ENCODE results near the gene PAQR7.
"Not testable (repeated sequence)": the region's sequence is repeated elsewhere in the genome, so short reads cannot be mapped to it uniquely, and the experiment has no call there.

The PAQR7 gene

DNA sequence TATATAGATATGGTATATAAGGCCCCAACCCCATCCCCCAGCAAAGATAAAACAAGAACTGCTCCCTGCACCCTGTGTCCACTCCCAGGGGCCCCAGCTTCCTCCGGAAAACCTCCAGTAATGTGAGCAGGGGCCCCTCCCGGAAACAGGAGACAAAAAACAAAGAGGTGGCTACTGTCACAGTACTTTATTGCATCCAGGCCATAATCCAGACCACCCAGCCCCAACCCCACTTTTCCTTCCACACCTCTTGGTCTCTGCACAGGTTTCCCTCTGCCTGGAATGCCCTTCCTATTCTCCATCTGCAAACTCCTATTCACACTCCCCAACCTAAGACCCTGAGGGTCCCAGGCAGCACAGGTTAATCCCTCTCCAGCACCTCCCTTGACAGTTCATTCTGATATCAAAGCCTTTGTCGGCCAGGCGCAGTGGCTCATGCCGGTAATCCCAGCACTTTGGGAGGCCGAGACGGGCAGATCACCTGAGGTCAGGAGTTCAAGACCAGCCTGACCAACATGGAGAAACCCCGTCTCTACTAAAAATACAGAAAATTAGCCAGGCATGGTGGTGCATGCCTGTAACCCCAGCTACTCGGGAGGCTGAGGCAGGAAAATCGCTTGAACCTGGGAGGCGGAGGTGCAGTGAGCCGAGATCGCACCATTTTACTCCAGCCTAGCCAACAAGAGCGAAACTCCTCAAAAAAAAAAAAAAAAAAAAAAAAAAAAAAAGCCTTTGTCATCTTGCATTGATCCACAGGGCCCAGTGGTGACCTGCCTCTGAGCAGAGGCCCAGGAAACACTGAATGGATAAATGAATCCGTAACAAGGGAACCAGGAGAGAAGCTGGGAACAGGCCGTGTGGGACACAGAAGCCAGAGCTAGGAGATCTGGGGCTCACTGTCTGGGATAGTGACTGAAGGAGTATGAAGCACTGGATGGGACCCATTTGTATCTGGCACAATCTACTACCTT is 13.9 kb downstream of the PAQR7 start:
- no peak for DNase-seq (ENCODE audit: low spot score in 2 of 2)
- Histone ChIP-seq H3K27me3 (ENCODE audit: low read depth) (no peaks in the 10 kb centered on the region), H3K36me3 (replicated peaks) (no peaks in the 10 kb centered on the region), H3K4me3 (no peak overlapping the region), H3K4me1 (peaks cover 22% of the 10 kb centered on the region), H3K9me3 (no peaks in the 10 kb centered on the region)
- in situ Hi-C loops (cut with MboI; ENCODE audit: low sequenced_read_pairs), result no loop called here

GRCh38 chr1:25858906-25859789 is 16.4 kb downstream of the PAQR7 start, which contains the start of gene AUNIP:
TSS of gene AUNIP (minus strand) at chr1:25859457. CDS start at chr1:25859357, 100 bp downstream.
- no peaks in the 10 kb centered on the region for H3K9me3 ChIP-seq
- peak; percentile 76 to 92 for DNase-seq (ENCODE audit: low spot score in 2 of 2)
- peak within 1 kb of the TSS; percentile 91 for H3K4me3 ChIP-seq

DNA sequence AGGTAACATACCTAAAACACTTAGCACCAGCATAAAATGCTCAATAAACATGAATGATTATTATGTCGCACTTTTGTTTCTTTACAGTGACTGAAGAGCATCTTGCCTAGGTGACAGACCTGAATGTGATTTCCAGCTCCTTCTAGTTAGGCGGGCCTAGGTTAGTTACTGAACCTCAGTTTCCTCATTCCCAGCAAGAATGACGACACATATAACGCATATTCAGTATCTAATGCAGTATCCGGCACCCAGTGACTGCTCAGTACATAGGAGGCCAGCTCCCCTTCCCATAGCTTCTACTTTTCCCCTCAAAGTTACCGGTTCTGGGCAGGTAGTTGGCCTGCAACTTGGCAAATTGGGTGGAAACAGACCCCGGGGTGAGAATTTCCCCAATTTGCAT is 17.0 kb downstream of the PAQR7 start:
- Histone ChIP-seq H3K9me3 (no peaks in the 10 kb centered on the region), H3K27me3 (ENCODE audit: low read depth) (no peaks in the 10 kb centered on the region), H3K36me3 (replicated peaks) (no peaks in the 10 kb centered on the region), H3K4me3 (peak overlapping the region; percentile 91), H3K4me1 (peaks cover 22% of the 10 kb centered on the region)
- no peak for DNase-seq (ENCODE audit: low spot score in 2 of 2)
- in situ Hi-C loops (cut with MboI; ENCODE audit: low sequenced_read_pairs), result no loop called here

More at GRCh38 chr1:25858906-25859789, 16.4 kb downstream of the PAQR7 start, which contains the start of gene AUNIP:
- in situ Hi-C loops (cut with MboI; ENCODE audit: low sequenced_read_pairs), result no loop called here
- Histone ChIP-seq H3K27me3 (ENCODE audit: low read depth) (no peaks in the 10 kb centered on the region), H3K36me3 (replicated peaks) (no peaks in the 10 kb centered on the region), H3K4me1 (peaks cover 22% of the 10 kb centered on the region)

DNA sequence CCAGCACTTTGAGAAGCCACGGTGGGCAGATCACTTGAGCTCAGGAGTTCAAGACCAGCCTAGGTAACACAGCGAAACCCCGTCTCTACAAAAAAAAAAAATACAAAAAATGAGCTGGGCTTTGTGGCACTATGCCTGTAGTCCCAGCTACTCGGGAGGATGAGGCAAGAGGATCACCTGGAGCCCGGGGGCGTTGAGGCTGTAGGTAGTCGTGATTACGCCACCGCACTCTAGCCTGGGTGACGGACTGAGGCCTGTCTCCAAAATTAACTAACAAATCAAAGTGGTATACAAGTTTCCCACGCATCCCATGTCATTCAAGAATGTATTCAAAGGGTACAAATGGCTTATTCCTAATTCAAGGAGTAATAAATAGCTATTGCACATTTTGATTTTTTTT is 18.7 kb downstream of the PAQR7 start:
- Histone ChIP-seq H3K9me3 (no peaks in the 10 kb centered on the region), H3K27me3 (ENCODE audit: low read depth) (no peaks in the 10 kb centered on the region), H3K4me3 (no peak overlapping the region), H3K4me1 (peaks cover 22% of the 10 kb centered on the region), H3K36me3 (replicated peaks) (no peaks in the 10 kb centered on the region)
- in situ Hi-C loops (cut with MboI; ENCODE audit: low sequenced_read_pairs), result no loop called here
- no peak for DNase-seq (ENCODE audit: low spot score in 2 of 2)

- Histone ChIP-seq H3K36me3 (replicated peaks) (0 out of 2 replicates have a peak, but pooled peaks cover 5% of the 10 kb centered on the region), H3K27me3 (ENCODE audit: low read depth) (no peaks in the 10 kb centered on the region), H3K9me3 (no peaks in the 10 kb centered on the region), H3K4me1 (peaks cover 7% of the 10 kb centered on the region), H3K4me3 (no peak overlapping the region)
- in situ Hi-C loops (cut with MboI; ENCODE audit: low sequenced_read_pairs), result no loop called here
- DNase-seq (ENCODE audit: low spot score in 2 of 2), result no peak
Observed at GRCh38 chr1:25854554-25854953, 21.0 kb downstream of the PAQR7 start.

GRCh38 chr1:25848531-25848930 is 27.0 kb downstream of the PAQR7 start:
- DNase-seq (ENCODE audit: low spot score in 2 of 2), result no peak
- Histone ChIP-seq H3K4me1 (peaks cover 6% of the 10 kb centered on the region), H3K27me3 (ENCODE audit: low read depth) (no peaks in the 10 kb centered on the region), H3K36me3 (replicated peaks) (0 out of 2 replicates have a peak, but pooled peaks cover 5% of the 10 kb centered on the region), H3K9me3 (no peaks in the 10 kb centered on the region), H3K4me3 (no peak overlapping the region)
- in situ Hi-C loops (cut with MboI; ENCODE audit: low sequenced_read_pairs), result no loop called here

GRCh38 chr1:25847929-25848328 is 27.6 kb downstream of the PAQR7 start:
- Histone ChIP-seq H3K9me3 (no peaks in the 10 kb centered on the region), H3K36me3 (replicated peaks) (0 out of 2 replicates have a peak, but pooled peaks cover 5% of the 10 kb centered on the region), H3K4me3 (no peak overlapping the region), H3K27me3 (ENCODE audit: low read depth) (no peaks in the 10 kb centered on the region), H3K4me1 (peaks cover 6% of the 10 kb centered on the region)
- in situ Hi-C loops (cut with MboI; ENCODE audit: low sequenced_read_pairs), result no loop called here
- no peak for DNase-seq (ENCODE audit: low spot score in 2 of 2)

GRCh38 chr1:25845664-25846063 is 29.8 kb downstream of the PAQR7 start:
- peaks cover 6% of the 10 kb centered on the region for H3K4me1 ChIP-seq
- no peaks in the 10 kb centered on the region for H3K9me3 ChIP-seq
- 0 out of 2 replicates have a peak, but pooled peaks cover 5% of the 10 kb centered on the region for H3K36me3 ChIP-seq (replicated peaks)
- no peak for DNase-seq (ENCODE audit: low spot score in 2 of 2)
- H3K27me3 ChIP-seq (ENCODE audit: low read depth), result no peaks in the 10 kb centered on the region
- no peak overlapping the region for H3K4me3 ChIP-seq
- in situ Hi-C loops (cut with MboI; ENCODE audit: low sequenced_read_pairs), result no loop called here

DNA sequence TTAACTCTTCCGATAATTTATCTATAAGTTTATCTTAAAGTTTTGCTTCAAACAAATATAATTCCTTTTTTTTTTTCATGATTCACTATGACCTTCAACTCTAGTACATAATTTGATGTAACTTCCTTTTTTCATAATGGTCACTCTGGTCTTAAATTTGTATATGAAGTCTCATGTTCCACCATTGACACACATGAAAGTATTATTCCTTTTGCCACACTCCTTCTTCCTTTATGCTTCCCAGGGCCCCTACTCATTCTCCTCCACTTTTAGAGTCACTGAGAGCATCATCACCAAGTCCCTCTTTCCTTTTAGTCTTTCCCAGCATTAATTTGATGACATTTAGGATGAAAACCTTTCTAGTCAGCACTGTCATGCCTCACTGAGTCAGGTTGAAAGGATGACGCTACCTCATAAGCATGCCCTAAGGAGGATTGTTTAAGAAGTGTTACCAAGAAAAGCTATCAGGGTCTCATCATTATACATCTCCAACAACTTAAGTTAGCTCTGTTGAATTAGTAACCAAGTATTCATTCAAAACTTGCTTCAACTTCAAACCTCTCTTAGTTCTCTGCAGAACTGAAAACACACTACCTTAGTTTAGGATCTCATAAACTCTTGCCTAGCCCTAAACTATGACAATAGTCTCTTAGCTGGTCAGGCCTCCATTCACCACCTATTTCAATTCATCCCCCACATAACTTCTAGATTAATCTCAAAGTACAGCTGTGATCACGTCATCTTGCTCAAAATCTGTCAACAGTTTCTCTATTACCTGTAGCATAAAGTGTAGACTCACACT is 30.8 kb downstream of the PAQR7 start:
- peaks cover 6% of the 10 kb centered on the region for H3K4me1 ChIP-seq
- in situ Hi-C loops (cut with MboI; ENCODE audit: low sequenced_read_pairs), result no loop called here
- no peaks in the 10 kb centered on the region for H3K27me3 ChIP-seq (ENCODE audit: low read depth)
- no peak for DNase-seq (ENCODE audit: low spot score in 2 of 2)
- no peaks in the 10 kb centered on the region for H3K36me3 ChIP-seq (replicated peaks)
- H3K4me3 ChIP-seq, result no peak overlapping the region
- no peaks in the 10 kb centered on the region for H3K9me3 ChIP-seq

DNA sequence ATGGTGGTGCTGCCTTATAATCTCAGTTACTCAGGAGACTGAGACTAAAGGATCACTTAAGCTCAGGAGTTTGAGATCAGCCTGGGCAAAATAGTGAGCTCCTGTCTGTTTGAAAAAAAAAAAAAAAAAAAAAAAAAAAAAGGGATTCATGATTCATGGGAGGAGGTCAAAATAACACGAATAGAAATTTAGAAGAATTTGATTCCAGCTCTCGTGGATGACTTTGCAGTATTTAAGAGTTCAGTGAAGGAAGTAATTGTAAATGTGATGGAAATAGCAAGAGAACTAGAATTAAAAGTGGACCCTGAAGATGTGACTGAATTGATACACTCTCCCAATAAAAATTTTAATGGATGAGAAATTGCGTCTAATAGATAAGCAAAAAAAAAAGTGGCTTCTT is 32.0 kb downstream of the PAQR7 start:
- Histone ChIP-seq H3K4me1 (peaks cover under 1% of the 10 kb centered on the region), H3K4me3 (no peak overlapping the region), H3K27me3 (ENCODE audit: low read depth) (no peaks in the 10 kb centered on the region), H3K36me3 (replicated peaks) (no peaks in the 10 kb centered on the region), H3K9me3 (no peaks in the 10 kb centered on the region)
- in situ Hi-C loops (cut with MboI; ENCODE audit: low sequenced_read_pairs), result no loop called here
- DNase-seq (ENCODE audit: low spot score in 2 of 2), result no peak

DNA sequence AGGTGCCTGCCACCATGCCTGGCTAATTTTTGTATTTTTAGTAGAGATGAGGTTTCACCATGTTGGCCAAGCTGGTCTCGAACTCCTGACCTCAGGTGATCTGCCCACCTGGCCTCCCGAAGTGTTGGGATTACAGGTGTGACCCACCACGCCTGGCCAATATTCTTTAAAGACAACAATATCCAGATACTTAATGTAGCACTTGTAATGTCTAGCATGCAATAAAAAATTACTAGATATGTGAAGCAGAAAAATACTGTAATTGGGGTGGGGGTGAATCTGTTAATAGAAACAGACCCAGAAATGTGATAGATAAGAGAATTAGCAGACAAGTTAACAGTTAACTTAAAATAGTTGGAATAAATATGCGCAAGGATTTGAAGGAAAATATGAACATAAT is 35.7 kb downstream of the PAQR7 start:
- H3K9me3 ChIP-seq; H3K4me3 ChIP-seq; H3K27me3 ChIP-seq (ENCODE audit: low read depth); H3K4me1 ChIP-seq; DNase-seq (ENCODE audit: low spot score in 2 of 2); in situ Hi-C loops (cut with MboI; ENCODE audit: low sequenced_read_pairs): not testable (repeated sequence)
- peaks cover 25% of the 10 kb centered on the region for H3K36me3 ChIP-seq (replicated peaks)

- in situ Hi-C loops (cut with MboI; ENCODE audit: low sequenced_read_pairs), result no loop called here
- DNase-seq (ENCODE audit: low spot score in 2 of 2), result no peak
- Histone ChIP-seq H3K36me3 (replicated peaks) (peaks cover 42% of the 10 kb centered on the region), H3K27me3 (ENCODE audit: low read depth) (no peaks in the 10 kb centered on the region), H3K9me3 (no peaks in the 10 kb centered on the region), H3K4me1 (no peaks in the 10 kb centered on the region), H3K4me3 (no peak overlapping the region)
Observed at GRCh38 chr1:25837262-25837875, 38.1 kb downstream of the PAQR7 start.

- Histone ChIP-seq H3K9me3 (no peaks in the 10 kb centered on the region), H3K4me1 (no peaks in the 10 kb centered on the region), H3K4me3 (no peak overlapping the region), H3K27me3 (ENCODE audit: low read depth) (no peaks in the 10 kb centered on the region), H3K36me3 (replicated peaks) (peaks cover 49% of the 10 kb centered on the region)
- in situ Hi-C loops (cut with MboI; ENCODE audit: low sequenced_read_pairs), result no loop called here
- no peak for DNase-seq (ENCODE audit: low spot score in 2 of 2)
Observed at GRCh38 chr1:25836695-25837094, 38.8 kb downstream of the PAQR7 start.
